Measurements from ENCODE around the gene CAPZA3.
"Not testable (repeated sequence)": the region's sequence is repeated elsewhere in the genome, so short reads cannot be mapped to it uniquely, and the experiment has no call there.

CAPZA3 gene, protein sequence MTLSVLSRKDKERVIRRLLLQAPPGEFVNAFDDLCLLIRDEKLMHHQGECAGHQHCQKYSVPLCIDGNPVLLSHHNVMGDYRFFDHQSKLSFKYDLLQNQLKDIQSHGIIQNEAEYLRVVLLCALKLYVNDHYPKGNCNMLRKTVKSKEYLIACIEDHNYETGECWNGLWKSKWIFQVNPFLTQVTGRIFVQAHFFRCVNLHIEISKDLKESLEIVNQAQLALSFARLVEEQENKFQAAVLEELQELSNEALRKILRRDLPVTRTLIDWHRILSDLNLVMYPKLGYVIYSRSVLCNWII

DNA sequence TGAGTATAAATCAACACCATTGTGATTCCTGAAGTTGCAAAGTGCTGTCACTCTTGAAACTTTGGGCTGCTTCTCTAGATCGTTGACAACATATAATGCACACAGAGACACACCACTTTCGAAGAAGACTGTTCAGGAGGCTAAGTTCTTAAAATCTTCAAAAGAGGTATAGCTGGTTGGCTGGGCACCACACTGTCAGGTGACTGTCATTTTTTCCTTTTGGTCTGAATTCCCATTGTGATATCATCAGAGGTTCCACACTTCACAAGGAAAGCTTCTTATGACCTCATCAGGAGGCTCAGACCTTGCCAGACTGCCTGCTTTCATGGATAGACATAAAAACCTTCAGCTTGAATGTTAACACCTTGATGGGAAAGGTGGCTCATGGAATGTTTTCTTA is at the start of gene CAPZA3, which contains the start of gene PLCZ1:
TSS of gene CAPZA3 (plus strand) at position 301 of the 400 bp plus-strand sequence. CDS start 150 bp downstream, outside the sequence.
TSS of gene PLCZ1 (minus strand) at position 194 of the 400 bp plus-strand sequence. CDS start 641 bp downstream, outside the sequence.
- H3K9me3 ChIP-seq (ENCODE audit: insufficient read depth, low read depth, low read length), result peaks cover 13% of the 10 kb centered on the region
- no peak within 1 kb of the TSS for H3K4me3 ChIP-seq (ENCODE audit: low read length)
- H3K36me3 ChIP-seq (ENCODE audit: insufficient read depth, low read depth, low read length), result no peaks in the 10 kb centered on the region
- H3K27ac ChIP-seq (ENCODE audit: low read length), result no peak within 1 kb of the TSS
- H3K9ac ChIP-seq (ENCODE audit: low read depth, low read length), result no peak within 1 kb of the TSS
- H3K27me3 ChIP-seq (ENCODE audit: insufficient read depth, low read length), result no peaks in the 10 kb centered on the region
- no peaks in the 10 kb centered on the region for H3K4me1 ChIP-seq (ENCODE audit: insufficient read depth, low read length)

DNA sequence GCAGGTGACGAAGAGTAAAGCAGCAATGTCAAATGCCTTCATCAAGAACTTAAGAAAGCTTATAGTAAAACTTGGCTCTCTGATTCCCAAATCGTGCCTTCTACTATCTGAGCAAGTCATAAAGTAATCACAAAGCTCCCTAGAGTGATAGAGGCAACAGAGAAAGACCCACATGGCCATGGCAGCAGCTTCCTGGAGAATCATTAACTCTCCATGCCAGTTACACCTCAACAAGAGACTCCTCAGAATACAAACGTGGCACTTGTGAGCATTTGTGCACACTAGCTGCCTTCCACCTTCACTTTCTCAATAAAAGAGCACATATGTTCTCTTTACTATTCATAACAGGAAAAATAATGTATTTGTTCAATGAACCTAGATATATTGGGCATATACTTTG is 48.1 kb upstream of the CAPZA3 start:
- H3K9me3 ChIP-seq (ENCODE audit: insufficient read depth, low read depth, low read length), result no peaks in the 10 kb centered on the region
- no peak overlapping the region for H3K27ac ChIP-seq (ENCODE audit: low read length)
- H3K36me3 ChIP-seq (ENCODE audit: insufficient read depth, low read depth, low read length), result no peaks in the 10 kb centered on the region
- no peaks in the 10 kb centered on the region for H3K27me3 ChIP-seq (ENCODE audit: insufficient read depth, low read length)
- no peaks in the 10 kb centered on the region for H3K4me1 ChIP-seq (ENCODE audit: insufficient read depth, low read length)
- H3K9ac ChIP-seq (ENCODE audit: low read depth, low read length), result no peak overlapping the region
- H3K4me3 ChIP-seq (ENCODE audit: low read length), result no peak overlapping the region

DNA sequence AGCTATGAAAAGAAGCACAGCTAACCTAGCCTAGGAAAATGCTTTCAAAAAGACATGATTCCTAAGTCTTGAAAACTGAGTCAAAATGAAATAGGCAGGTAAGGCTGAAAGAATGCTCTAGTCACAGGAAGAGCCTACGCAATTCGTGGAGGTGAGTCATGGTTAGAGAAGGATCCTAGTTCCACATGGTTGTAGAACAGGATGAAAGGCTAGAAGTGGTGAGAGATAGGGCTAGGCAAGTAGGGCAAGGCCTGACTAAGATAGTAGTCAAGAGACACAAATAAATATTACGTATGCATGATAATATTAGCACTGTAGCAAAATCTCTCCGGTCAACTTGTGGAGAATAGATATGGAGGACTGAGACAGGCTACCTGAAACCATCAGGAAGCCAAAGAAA is 47.3 kb upstream of the CAPZA3 start:
- Histone ChIP-seq H3K4me3 (ENCODE audit: low read length) (no peak overlapping the region), H3K9me3 (ENCODE audit: insufficient read depth, low read depth, low read length) (no peaks in the 10 kb centered on the region), H3K4me1 (ENCODE audit: insufficient read depth, low read length) (no peaks in the 10 kb centered on the region), H3K36me3 (ENCODE audit: insufficient read depth, low read depth, low read length) (no peaks in the 10 kb centered on the region), H3K27me3 (ENCODE audit: insufficient read depth, low read length) (no peaks in the 10 kb centered on the region), H3K27ac (ENCODE audit: low read length) (no peak overlapping the region), H3K9ac (ENCODE audit: low read depth, low read length) (no peak overlapping the region)

DNA sequence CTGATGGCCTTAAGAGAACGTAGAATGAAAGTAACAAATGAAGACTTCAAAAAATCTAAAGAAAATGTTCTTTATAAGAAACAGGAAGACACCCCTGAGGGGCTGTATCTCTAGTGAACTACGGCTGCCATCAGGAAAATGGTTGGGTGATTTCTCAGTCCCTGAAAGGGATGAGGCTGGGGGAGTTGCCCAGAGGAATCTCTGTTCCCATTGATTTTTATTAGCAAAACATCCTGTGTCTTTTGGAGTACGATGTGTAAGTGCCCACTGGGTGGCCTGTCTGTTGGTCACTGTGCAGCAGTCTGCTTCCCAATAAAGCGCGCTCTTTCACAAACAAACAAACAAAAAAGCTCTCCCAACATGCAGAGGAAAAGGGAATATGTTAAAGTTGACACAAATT is 43.9 kb upstream of the CAPZA3 start:
- H3K27ac ChIP-seq (ENCODE audit: low read length); H3K9ac ChIP-seq (ENCODE audit: low read depth, low read length); H3K9me3 ChIP-seq (ENCODE audit: insufficient read depth, low read depth, low read length); H3K4me3 ChIP-seq (ENCODE audit: low read length); H3K36me3 ChIP-seq (ENCODE audit: insufficient read depth, low read depth, low read length); H3K27me3 ChIP-seq (ENCODE audit: insufficient read depth, low read length); H3K4me1 ChIP-seq (ENCODE audit: insufficient read depth, low read length): not testable (repeated sequence)

DNA sequence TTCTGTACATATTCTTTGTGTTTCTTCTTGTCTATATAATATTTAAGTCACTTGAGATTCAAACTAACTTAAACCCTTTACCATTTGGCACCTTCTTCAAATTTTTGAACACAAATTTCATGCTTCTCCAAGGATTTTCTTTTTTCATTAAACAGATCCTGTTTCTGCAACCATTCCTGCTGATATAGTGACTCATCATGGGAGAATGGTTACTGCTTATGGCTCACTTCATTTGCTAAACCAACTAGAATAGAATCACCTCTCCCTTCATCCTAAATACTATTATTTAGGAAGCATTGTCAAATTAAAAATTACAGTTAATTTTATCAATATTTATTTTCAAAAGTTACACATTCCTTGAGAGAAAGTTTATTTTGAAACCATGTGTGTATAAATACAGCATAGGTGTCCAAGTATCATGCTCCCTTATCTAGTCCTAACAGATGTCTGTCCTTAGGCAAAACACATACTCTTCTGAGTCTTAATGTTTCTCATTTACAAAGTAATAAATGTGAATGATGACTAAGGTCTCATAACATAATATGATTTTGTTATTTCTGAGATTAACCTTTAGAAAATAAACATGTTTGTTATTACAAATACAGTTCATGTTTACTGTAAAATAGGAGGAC is 40.8 kb upstream of the CAPZA3 start:
- Histone ChIP-seq H3K4me3 (ENCODE audit: low read length) (no peak overlapping the region), H3K9me3 (ENCODE audit: insufficient read depth, low read depth, low read length) (no peaks in the 10 kb centered on the region), H3K9ac (ENCODE audit: low read depth, low read length) (no peak overlapping the region), H3K4me1 (ENCODE audit: insufficient read depth, low read length) (no peaks in the 10 kb centered on the region), H3K27ac (ENCODE audit: low read length) (no peak overlapping the region), H3K27me3 (ENCODE audit: insufficient read depth, low read length) (no peaks in the 10 kb centered on the region), H3K36me3 (ENCODE audit: insufficient read depth, low read depth, low read length) (no peaks in the 10 kb centered on the region)

DNA sequence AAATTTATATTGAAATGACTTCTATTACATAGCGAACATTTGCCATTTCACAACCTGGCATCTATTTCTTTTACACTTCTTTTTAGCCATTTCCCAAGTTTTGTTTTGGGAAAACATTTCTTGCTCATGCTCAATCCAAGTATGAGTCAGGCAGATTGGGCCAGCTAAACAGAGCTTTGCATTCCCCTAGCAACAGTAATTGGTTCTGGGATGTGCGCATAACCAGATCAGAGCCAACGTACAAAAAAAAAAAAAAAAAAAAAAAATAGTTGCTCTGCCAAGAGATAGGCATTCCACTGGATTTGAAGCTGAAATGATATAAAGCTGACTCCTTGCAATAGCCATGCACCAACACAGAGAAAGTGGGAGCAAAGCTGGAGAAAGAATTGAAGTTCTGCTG is 37.6 kb upstream of the CAPZA3 start:
- H3K27ac ChIP-seq (ENCODE audit: low read length), result no peak overlapping the region
- H3K36me3 ChIP-seq (ENCODE audit: insufficient read depth, low read depth, low read length), result no peaks in the 10 kb centered on the region
- H3K9ac ChIP-seq (ENCODE audit: low read depth, low read length), result no peak overlapping the region

DNA sequence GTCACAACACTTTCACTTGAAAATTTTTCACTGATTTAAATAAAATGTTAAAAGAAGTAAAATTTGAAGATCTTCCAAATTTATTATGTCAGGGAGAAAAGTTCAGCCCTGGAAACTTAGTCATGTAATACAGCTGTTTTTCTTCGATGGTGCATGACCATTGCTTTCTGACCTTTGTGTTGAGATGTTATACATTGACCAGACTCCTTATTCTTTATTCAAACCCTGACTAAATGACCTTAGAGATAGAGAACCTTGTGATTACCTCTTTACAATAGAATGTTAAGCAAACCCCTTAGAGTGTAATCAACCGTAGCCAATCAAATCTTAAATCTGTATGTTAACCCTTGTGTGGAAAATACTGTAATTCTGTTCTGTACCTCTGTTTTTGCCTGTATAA is 34.6 kb upstream of the CAPZA3 start:
- no peak overlapping the region for H3K9ac ChIP-seq (ENCODE audit: low read depth, low read length)
- no peak overlapping the region for H3K4me3 ChIP-seq (ENCODE audit: low read length)
- no peaks in the 10 kb centered on the region for H3K27me3 ChIP-seq (ENCODE audit: insufficient read depth, low read length)
- no peak overlapping the region for H3K27ac ChIP-seq (ENCODE audit: low read length)
- no peaks in the 10 kb centered on the region; the same call in 1 of the 2 replicates for H3K9me3 ChIP-seq (ENCODE audit: insufficient read depth, low read depth, low read length)
- H3K4me1 ChIP-seq (ENCODE audit: insufficient read depth, low read length), result no peaks in the 10 kb centered on the region
- H3K36me3 ChIP-seq (ENCODE audit: insufficient read depth, low read depth, low read length), result no peaks in the 10 kb centered on the region

More for the DNA sequence above, 37.6 kb upstream of the CAPZA3 start:
- no peaks in the 10 kb centered on the region for H3K4me1 ChIP-seq (ENCODE audit: insufficient read depth, low read length)
- H3K27me3 ChIP-seq (ENCODE audit: insufficient read depth, low read length), result no peaks in the 10 kb centered on the region
- no peak overlapping the region for H3K4me3 ChIP-seq (ENCODE audit: low read length)
- no peaks in the 10 kb centered on the region for H3K9me3 ChIP-seq (ENCODE audit: insufficient read depth, low read depth, low read length)

DNA sequence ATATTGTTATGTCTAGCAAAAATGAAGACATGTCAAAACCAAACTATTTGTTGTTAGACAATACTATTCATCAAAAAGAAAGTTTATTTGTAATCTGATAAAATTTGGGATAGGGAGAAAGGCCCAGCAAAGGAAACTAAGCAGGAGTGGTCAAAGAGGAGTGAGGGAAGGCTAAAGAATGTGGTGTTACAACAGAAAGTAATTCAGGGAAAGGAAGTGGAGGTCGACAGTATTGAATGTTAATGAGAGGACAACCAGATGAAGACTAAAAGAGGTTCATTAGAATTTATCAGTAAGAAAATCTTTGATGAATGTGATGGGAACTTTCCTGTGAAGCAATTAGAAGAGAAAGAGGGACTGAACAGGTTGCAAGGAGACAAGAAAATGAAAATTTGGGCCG is 34.0 kb upstream of the CAPZA3 start:
- Histone ChIP-seq H3K9ac (ENCODE audit: low read depth, low read length) (no peak overlapping the region), H3K27me3 (ENCODE audit: insufficient read depth, low read length) (no peaks in the 10 kb centered on the region), H3K36me3 (ENCODE audit: insufficient read depth, low read depth, low read length) (no peaks in the 10 kb centered on the region), H3K4me1 (ENCODE audit: insufficient read depth, low read length) (no peaks in the 10 kb centered on the region), H3K4me3 (ENCODE audit: low read length) (no peak overlapping the region), H3K27ac (ENCODE audit: low read length) (no peak overlapping the region), H3K9me3 (ENCODE audit: insufficient read depth, low read depth, low read length) (no peaks in the 10 kb centered on the region; the same call in 1 of the 2 replicates)

DNA sequence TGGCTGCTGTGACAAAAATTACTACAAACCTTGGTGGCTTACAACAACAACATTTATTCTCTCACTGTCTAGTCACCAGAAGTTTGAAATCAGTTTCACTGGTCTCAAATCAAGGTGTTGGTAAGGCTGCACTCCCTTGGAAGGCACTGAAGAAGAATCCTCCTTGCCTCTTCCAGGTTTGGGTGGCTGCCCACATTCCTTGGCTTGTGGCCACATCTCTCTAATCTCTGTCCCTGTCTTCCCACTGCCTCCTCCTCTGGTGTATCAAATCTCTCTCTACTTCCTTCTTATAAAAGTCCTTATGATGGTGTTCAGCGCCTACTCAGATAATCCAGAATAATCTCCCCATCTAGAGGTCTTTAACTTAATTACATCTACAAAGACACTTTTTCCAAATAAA is 31.1 kb upstream of the CAPZA3 start:
- Histone ChIP-seq H3K27ac (ENCODE audit: low read length) (no peak overlapping the region), H3K4me1 (ENCODE audit: insufficient read depth, low read length) (no peaks in the 10 kb centered on the region), H3K4me3 (ENCODE audit: low read length) (no peak overlapping the region)

DNA sequence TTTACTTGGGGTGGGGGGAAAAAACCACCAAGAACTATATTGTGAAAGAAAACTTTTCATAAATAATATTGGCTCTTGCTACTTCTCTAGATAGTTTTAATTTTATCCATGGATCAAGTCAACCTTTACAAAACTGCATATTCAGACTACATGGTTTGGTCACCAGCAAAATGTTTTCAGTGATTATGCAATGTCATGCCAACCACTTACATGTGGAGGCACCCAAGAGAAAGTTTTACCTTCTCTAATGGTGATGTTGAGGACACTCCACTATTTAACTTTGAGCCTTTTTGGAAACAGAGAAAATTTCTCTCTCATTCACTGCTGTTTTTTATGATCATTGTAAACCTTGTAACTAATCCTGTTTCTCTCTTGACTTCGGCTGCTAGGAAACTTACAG is 21.7 kb upstream of the CAPZA3 start:
- Histone ChIP-seq H3K9me3 (ENCODE audit: insufficient read depth, low read depth, low read length) (no peaks in the 10 kb centered on the region), H3K27me3 (ENCODE audit: insufficient read depth, low read length) (no peaks in the 10 kb centered on the region), H3K27ac (ENCODE audit: low read length) (no peak overlapping the region), H3K9ac (ENCODE audit: low read depth, low read length) (no peak overlapping the region), H3K4me1 (ENCODE audit: insufficient read depth, low read length) (no peaks in the 10 kb centered on the region), H3K4me3 (ENCODE audit: low read length) (no peak overlapping the region), H3K36me3 (ENCODE audit: insufficient read depth, low read depth, low read length) (no peaks in the 10 kb centered on the region)

More for the DNA sequence above, 31.1 kb upstream of the CAPZA3 start:
- Histone ChIP-seq H3K9ac (ENCODE audit: low read depth, low read length) (no peak overlapping the region), H3K36me3 (ENCODE audit: insufficient read depth, low read depth, low read length) (no peaks in the 10 kb centered on the region), H3K9me3 (ENCODE audit: insufficient read depth, low read depth, low read length) (no peaks in the 10 kb centered on the region; the same call in 1 of the 2 replicates), H3K27me3 (ENCODE audit: insufficient read depth, low read length) (no peaks in the 10 kb centered on the region)

DNA sequence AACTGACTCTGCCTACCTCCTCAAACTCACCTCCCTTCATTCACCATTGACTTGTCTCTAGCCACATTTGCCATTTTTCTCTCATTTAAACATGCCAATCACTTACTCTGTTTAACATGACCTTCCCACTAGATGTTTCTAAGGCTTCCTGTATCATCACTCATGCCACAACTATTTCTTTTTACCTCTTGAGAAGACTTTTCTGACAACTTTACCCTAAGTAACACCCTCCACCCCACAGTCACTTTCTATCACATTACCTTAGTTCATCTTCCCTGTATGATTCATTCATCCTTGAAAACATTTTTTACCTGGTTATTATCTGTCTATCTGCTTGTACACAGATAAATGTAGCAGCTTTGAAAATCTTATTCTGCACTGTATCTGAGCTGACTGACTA is 19.5 kb upstream of the CAPZA3 start:
- H3K9me3 ChIP-seq (ENCODE audit: insufficient read depth, low read depth, low read length), result no peaks in the 10 kb centered on the region
- no peaks in the 10 kb centered on the region for H3K27me3 ChIP-seq (ENCODE audit: insufficient read depth, low read length)
- no peaks in the 10 kb centered on the region for H3K4me1 ChIP-seq (ENCODE audit: insufficient read depth, low read length)
- H3K9ac ChIP-seq (ENCODE audit: low read depth, low read length), result no peak overlapping the region
- H3K4me3 ChIP-seq (ENCODE audit: low read length), result no peak overlapping the region
- no peak overlapping the region for H3K27ac ChIP-seq (ENCODE audit: low read length)
- no peaks in the 10 kb centered on the region for H3K36me3 ChIP-seq (ENCODE audit: insufficient read depth, low read depth, low read length)

DNA sequence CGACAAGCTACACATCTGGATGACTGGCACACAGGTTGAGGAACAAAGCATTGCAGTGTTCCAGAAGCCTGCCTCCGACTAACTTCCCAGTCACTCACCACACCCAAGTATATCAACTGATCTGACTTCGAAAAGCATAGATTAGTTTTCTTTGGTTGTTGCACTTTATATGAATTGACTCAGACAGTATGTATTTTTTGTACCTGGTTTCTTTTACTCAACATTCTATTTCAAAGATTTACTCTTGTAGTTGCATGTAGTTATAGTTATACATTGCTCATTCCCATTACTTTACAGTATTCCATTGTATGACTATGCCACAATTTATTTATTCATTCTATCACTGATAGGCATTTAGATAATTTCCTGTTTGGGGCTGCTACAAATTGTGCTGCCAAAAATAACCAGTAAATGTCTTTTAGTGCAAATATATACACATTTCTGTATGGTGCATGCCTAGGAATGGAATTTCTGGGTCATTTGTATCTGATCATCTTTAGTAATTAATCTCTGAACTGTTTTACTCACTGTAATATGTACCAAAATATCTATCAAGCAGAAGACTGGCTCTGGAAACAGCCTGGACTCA is 17.9 kb upstream of the CAPZA3 start:
- no peaks in the 10 kb centered on the region for H3K4me1 ChIP-seq (ENCODE audit: insufficient read depth, low read length)
- H3K27ac ChIP-seq (ENCODE audit: low read length), result no peak overlapping the region
- H3K9me3 ChIP-seq (ENCODE audit: insufficient read depth, low read depth, low read length), result no peaks in the 10 kb centered on the region
- no peaks in the 10 kb centered on the region for H3K36me3 ChIP-seq (ENCODE audit: insufficient read depth, low read depth, low read length)
- H3K27me3 ChIP-seq (ENCODE audit: insufficient read depth, low read length), result no peaks in the 10 kb centered on the region
- H3K9ac ChIP-seq (ENCODE audit: low read depth, low read length), result no peak overlapping the region
- H3K4me3 ChIP-seq (ENCODE audit: low read length), result no peak overlapping the region

All from iPS-20b (cell line).